ENCODE results near the gene DDOST.

DDOST gene

DNA sequence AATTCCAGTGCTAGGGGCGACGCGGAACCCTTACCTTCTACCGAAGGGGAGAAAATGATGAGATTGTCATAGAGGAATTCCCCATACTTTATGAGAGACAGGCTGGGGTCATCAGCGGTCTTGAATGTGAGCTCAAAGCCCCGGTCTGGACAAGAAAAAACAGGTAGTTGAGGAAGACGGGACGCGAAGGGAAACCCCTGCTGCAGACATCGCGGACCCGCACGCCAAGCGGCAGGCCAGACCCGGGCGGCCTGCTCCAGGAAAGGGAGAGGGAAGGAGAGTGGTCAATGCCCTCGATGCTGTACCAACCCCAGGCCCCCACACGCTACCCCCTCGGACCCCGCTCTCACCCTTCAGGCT is 342 bp downstream of the DDOST start:
- DNase-seq (ENCODE audit: low read depth in 2 of 2), result no peak

DNA sequence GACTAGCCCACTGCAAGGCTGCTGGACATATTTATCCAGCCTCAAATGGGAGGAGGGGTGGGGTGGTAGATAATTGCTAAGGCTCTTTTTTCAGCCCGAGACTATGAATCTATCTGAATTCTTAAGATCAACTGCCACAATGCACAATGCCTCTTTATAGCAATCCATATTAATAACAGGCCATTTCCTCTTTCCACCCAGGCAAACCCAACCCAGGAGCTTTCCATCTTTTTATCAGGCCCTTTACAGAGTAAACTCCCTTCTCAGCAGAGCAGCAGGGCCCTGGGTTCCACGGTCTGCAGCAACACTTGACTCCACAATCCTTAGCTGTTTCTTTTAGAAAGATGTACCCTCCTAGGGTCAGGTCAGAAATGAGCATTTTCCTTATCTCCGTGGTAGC is 806 bp downstream of the DDOST start:
- no peak for DNase-seq (ENCODE audit: low read depth in 2 of 2)

DNA sequence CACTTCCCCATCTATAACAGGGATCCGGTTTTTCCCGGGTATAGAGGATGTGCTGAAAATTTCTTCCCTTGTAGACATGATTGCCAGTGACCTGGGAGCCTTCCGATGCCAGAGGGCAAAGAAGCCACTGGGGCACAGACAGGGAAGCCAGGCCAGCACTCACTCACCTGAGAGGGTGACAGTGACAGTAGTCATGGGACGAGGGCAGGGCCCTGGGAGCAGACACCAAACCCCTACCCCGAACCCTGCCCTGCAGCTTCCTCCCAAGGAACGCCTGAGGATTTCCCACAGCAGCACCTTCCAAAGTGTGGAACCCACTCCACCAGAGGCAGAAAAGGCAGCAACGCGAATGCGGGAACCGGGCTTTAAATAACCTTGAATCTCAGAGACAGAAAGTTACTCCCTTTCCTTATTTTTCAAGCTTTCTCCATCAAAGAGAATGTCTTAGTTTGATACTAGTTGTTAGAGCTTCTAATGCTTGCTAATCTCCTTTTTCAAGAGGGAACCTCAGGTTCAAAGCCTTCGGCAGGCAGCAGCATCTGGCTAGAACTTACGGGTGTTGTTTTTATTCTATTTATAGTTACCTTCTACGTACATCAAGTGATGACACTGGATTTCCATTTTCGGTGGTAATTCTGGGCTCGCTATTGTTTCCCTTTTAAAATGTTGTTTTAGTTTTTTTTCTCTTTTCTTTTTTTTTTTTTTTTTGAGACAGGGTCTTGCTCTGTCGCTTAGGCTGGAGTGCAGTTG is 2.8 kb downstream of the DDOST start:
- no peak for DNase-seq (ENCODE audit: low read depth in 2 of 2)

DNA sequence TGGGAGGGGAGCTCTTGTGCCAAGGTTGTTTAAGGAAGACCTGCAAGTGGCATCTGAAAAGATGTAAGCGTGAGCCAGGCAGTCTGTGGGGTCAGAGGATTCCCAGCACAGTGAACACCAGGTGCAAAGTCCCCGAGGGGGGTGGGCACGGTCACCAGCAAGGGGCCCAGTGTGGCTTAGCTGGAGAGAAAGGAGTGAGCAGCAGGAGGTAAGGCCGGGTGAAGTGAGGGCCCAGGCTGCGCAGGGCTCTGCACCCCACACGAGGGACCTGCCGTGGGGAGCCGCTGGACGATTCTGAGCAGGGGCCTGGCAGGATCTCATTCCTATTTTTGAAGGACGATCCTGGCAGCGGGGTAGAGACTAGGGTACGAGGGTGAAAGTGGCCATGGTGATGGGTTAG is 4.1 kb downstream of the DDOST start:
- no peak for DNase-seq (ENCODE audit: low read depth in 2 of 2)

DNA sequence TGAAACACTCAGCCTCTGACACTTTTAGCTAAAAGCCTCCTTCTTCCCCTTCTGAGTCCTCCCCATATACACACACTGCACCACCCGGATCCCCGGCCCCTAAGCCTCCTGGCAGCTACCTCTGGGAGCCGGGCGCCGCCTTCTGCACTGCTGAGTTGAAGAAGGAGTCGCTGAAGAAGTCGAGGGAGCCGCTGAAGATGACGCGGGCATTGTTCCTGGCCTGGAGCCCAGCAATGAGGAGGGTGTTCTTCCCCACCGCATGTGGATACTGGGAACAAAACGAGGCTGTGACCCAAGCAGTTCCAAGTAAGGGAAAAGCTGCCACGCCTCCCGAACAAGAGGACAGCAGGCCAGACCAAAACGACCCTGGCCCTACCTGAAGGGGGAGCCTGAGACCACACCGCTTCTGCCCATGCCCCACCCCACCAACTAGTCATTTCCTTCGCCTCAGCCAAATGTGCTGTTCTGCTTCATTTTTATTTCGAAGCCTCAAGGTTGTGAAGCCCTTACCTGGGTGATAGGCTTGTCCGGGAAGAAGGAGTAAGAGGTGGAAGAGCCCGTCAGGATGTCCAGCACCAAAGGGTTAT is 7.0 kb downstream of the DDOST start:
- DNase-seq (ENCODE audit: low read depth in 2 of 2), result no peak

DNA sequence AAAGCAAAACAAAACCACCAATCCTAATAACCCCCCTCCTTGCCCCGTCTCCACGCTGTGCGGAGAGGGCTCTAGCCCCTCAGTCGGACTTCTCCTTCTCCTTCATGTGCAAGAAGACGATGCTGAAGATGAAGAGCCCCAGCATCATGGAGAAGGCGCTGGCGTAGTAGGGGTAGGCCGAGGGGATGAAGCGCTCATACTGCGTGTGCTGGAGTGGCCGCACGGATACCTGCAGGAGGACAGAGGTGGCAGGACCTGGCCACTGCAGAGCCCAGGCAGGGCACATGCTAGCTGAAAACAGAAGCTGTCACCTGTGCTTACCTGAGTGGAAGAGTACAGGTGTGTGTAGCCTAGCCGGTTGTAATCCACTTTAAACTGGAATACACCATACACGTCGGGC is 8.9 kb downstream of the DDOST start:
- no peak for DNase-seq (ENCODE audit: low read depth in 2 of 2)

DNA sequence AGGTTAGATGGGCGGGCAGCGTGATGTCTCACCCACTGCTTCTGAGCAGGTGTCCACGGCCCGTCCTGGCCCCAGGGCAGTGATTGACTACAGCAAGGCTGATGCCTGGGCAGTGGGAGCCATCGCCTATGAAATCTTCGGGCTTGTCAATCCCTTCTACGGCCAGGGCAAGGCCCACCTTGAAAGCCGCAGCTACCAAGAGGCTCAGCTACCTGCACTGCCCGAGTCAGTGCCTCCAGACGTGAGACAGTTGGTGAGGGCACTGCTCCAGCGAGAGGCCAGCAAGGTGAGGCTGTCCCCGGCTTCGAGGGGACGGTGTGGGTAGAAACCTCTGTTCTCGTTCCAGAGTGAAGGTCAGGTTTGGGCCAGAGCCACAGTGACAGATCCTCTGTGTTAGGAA is 12.2 kb downstream of the DDOST start:
- DNase-seq (ENCODE audit: low read depth in 2 of 2), result no peak

DNA sequence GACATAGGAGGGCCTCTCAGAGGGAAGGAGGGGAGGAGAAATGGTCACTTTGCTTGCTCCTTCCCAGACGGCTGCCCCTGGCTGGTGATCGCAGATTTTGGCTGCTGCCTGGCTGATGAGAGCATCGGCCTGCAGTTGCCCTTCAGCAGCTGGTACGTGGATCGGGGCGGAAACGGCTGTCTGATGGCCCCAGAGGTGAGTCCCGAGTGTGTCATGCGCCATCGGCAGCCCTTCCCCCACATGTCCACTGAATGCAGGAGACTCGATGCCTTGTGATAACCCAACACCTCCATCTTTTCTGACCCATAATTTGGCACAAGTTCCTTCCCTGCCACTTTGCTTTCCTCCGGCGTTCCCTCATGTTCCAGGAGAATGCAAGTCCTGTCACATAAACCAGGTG is 12.7 kb downstream of the DDOST start:
- no peak for DNase-seq (ENCODE audit: low read depth in 2 of 2)

DNA sequence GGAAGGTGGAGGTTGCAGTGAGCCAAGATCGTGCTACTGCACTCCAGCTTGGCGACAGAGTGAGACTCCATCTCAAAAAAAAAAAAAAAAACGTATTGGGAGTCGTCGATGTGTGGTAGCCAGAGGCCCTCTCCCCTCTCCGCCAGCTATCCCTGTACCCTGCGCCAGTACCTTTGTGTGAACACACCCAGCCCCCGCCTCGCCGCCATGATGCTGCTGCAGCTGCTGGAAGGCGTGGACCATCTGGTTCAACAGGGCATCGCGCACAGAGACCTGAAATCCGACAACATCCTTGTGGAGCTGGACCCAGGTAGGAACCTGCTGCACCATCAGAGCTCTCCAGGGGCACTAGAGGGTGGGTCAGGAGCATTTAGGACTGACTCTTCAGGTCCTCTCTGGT is 15.8 kb downstream of the DDOST start:
- no peak for DNase-seq (ENCODE audit: low read depth in 2 of 2)

DNA sequence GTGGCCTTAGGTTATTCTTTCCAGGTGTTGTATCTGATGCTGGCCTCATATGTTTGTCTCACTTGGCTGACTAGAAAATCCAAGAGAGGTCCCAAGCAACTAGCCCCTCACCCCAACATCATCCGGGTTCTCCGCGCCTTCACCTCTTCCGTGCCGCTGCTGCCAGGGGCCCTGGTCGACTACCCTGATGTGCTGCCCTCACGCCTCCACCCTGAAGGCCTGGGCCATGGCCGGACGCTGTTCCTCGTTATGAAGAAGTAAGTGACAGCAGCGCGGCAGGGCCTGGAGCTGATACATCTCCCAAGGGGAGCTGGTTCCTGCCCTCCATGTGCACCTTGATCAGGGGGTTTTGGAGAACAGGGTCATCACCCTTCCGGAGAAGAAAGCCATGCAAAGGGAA is 16.8 kb downstream of the DDOST start:
- DNase-seq (ENCODE audit: low read depth in 2 of 2), result no peak

DNA sequence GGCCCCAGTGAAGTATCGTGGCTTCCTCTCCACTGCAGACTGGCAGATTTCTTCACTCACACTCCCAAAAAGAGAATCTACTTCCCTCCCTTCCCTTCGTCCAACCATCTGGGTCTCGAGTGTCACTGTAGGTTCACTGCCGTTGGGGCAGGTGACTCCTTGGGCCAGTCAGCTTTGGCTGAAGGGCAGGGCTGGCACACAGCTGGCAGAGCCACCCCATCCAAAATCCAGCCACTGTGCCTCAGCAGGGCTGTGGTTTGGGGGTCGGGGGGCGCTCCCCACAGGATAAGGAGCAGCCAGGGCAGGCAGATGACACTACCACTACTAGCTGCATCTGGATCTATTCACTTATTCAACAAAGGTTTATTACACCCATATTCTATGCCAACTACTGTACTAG is 18.1 kb downstream of the DDOST start:
- DNase-seq (ENCODE audit: low read depth in 2 of 2), result no peak

DNA sequence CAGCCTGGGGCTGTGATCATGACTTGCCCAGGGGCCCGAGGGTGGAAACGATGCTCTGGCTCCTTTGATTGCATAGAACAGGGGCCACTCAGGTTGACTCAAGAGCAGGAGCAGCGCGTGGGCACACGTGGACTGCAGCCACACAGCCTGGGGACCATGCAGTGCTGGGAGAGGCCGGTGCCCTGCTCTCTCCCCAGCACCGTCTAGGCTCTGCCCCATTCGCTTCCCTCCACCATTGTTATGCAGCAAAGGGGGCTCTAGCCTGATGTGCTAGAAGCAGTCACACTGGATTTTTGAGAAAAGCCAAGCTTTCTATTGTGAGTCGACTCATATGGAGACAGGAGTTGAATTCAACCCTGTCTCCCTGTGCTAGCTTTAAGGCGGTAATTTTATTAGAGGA is 19.2 kb downstream of the DDOST start:
- DNase-seq (ENCODE audit: low read depth in 2 of 2), result no peak

DNA sequence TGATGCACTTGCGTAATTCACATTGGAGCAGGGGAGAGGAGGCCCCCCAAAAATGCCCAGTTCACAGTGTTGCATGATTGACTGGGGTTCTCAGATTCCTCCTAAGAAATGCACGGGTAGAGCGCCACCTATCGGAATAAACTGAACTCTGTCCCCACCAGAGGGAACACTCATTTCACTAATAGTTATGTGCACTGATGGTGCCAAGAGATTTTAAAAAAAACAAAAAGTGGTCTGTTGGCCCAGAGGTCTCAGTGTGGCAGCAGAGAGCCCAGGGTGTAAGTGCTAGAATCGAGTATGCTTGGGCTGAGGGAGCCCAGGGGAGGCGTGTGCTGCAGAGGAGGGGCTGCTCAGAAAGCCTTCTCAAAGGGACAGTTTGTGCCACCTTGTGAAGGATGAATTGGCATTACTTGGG is 21.0 kb downstream of the DDOST start:
- DNase-seq (ENCODE audit: low read depth in 2 of 2), result peak; percentile 25 to 45

DNA sequence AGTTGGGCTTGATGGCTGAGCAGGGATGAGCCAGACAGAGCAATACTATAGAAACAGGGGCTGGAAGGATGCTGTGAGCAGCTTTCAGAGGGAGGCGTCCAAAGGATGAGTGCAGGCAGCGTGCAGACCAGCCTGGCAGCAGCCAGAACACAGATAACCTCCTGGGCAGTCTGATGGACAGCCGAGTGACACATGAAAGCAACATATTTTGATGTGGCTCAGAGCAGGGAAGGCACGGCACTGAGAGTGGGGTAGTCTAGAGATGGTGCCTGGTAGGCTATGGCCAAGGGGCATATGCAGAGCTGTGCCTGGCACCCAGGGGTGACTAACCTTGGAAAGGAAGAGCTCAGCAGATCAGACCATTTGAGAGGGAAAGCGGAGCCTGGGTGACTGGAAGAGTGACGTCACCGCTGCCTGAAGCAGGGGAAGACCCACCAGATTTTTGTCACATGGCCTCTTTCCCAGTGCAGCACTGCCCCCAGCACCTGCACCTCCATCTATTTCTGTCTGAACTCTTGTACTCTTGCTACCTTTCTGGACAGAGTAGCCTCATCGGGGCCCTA is 24.3 kb downstream of the DDOST start:
- DNase-seq (ENCODE audit: low read depth in 2 of 2), result no peak

DNA sequence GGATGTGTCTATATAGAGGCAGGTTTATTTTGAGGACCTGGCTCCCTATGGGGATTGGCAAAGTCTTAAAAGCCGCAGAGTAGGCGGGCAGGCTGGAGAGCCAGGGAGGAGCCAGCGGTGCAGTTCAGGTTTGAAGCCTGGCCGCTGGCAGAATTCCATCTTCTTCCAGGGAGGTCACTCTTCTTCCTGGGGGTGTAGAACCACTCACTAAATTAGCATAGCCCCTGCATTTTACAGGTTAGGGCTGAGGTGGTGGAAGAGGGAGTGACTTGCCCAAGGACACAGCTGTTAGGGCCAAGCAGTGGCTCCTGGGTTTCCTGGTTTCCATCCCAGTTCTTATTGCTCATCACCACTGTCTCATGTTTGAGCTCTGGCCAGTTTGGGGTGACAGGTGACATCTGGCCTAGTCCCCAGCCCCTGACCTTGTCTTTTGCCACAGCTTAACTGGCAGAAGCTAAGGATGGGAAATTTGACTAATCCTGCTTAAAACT is 26.5 kb downstream of the DDOST start:
- DNase-seq (ENCODE audit: low read depth in 2 of 2), result peak in 1 of 2 donors; percentile 7

DNA sequence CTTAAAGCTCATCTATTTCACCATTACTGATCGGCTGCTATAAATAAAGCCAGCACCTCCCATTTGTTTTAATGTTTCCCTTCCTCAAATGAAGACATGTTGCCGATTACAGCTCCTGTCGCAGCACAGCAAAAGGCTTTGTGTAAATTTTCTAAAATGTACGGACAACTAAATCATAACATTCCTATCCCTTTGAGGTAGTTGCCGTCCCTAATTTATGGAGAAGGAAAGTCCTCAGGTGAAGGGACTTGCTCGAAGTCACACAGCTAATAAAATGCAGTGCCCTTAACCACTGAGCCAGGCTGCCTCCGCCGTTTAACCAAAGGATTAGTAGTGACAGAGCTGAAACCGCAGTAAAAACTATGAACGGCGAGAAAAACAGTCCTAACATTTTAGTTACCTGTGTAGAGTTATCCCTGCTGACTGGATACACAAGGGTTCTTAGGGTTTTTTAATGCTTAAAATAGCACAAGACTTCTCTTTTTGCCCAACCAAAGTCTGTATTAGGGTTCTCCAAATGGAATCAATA is 27.0 kb downstream of the DDOST start:
- peak in 1 of 2 donors; percentile 7 for DNase-seq (ENCODE audit: low read depth in 2 of 2)

DNA sequence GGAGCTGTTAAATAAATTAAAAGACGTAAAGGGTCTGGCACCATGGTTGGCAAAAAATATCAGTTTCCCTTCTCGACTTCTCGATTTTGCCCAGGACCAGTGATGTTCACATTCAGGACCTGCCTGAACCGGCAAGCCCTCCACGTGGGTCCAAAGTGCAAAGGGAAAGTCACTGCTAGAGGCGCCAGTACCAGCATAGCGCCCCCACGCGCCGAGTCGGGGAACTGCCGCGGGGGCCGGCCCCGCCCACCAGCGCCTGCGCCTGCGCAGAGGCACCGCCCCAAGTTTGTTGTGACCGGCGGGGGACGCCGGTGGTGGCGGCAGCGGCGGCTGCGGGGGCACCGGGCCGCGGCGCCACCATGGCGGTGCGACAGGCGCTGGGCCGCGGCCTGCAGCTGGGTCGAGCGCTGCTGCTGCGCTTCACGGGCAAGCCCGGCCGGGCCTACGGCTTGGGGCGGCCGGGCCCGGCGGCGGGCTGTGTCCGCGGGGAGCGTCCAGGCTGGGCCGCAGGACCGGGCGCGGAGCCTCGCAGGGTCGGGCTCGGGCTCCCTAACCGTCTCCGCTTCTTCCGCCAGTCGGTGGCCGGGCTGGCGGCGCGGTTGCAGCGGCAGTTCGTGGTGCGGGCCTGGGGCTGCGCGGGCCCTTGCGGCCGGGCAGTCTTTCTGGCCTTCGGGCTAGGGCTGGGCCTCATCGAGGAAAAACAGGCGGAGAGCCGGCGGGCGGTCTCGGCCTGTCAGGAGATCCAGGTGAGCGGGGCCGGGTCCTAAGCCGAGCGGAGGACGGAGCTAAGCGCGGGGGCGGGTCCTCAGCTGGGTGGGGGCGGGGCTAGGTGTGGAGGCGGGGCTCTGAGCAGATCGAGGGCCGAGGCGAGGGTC is 27.7 kb downstream of the DDOST start, which contains the start of gene PINK1:
TSS of gene PINK1 (plus strand) at position 269 of the 875 bp plus-strand sequence. CDS start at position 360, 91 bp downstream.
- DNase-seq (ENCODE audit: low read depth in 2 of 2), result peak; percentile 61 to 87

DNA sequence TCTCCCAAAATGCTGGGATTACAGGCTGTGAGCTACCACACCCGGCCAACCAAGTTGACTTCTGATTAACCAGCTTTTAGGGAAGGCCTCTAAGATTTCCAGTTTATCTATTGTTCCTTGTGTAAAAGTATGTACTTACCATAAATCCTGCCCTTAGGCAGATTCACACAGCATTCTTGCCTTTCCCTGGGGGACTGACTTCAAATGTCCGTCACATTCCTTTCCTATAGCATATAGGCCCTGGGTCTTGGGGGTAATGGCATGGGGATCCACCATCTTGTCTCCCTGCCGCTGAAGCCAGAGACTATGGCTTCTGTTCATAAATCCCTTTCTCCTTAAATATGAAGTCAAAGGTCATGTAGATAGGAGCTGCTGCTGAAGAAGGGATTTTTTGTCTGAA is 28.8 kb downstream of the DDOST start:
- DNase-seq (ENCODE audit: low read depth in 2 of 2), result no peak

DNA sequence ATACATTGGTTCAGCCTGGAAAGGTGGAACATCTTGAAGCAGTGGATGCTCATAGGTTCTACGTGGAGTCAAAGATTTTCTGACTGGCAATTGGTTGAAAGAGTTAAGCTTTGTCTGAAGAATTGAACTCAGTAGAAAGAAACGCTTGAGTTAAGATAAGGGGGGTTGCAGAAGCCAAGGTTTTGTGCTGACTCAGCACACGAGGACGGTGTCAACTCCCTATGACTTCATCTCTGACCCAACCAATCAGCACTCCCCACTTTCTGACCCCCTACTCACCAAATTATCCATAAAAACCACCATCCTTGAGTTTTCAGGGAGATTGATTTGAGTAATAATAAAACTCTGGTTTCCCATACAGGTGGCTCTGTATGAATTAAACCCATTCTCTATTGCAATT is 30.4 kb downstream of the DDOST start:
- DNase-seq (ENCODE audit: low read depth in 2 of 2), result no peak

DNA sequence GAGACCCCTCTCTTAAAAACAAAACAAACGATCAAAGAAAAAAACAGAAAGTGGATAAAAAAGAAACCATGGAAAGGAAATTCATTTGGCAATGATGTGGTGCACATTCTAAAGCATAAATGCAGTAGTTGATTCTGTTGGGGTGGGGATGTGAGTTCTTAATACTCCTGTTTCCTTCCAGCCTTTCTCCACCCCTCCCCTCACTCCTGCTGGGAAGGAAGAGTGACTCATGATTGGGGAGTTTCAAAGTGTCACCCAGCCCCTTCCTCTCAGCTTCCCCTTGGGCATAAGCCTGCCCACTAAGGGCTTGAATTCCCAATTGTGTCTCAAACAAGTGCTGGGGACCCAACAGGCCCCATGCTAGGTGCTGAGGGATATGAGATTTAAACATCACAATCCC is 34.6 kb downstream of the DDOST start:
- DNase-seq (ENCODE audit: low read depth in 2 of 2), result no peak

DNA sequence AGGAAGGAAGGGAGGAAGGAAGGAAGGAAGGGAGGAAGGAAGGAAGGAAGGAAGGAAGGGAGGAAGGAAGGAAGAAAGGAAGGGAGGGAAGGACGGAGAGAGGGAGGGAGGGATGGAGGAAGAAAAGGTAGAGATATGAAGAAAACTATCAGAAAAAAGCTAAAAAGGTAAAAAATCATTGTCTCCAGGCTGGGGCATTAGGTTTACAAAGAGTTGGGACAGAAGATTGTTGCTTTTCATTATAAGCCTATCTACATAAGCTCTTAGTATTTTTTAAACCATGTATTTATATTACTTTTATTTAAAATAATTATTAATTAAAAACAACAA is 35.1 kb downstream of the DDOST start:
- no peak for DNase-seq (ENCODE audit: low read depth in 2 of 2)
